Measurements from ENCODE around the gene C8A. TPM values are rescaled to one million over a fixed set of nuclear protein-coding genes. Genes with fewer than 3 reads are reported as not detected.

The C8A gene
- total RNA-seq, 4 donors from 2014 or later, result 1.2 TPM; not detected in 3

DNA sequence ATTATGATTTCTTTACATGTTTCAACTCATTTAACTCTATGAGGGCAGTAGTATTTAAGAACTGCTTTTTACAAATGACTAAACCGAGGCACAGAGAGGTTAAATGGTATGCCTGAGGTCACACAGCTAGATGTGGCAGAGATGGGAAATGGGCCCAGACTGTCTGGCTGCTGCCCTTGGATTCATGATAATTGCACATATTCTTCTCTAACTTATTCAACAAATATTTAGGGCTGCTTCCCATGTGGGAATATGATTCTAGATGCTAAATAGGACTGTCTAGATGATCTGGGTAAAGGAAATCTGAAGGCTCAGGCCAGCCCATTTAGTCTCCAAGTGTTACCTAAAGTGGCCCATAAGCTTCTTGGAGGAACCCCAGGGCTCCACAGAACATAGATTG is 26.2 kb downstream of the C8A start:
- Histone ChIP-seq H3K4me1 (no peaks in the 10 kb centered on the region), H3K36me3 (no peaks in the 10 kb centered on the region), H3K4me3 (no peak overlapping the region), H3K9me3 (no peaks in the 10 kb centered on the region), H3K27me3 (no peaks in the 10 kb centered on the region), H3K27ac (no peak overlapping the region)
- 79% methylated on average over 1 of the region's 1 CpG for WGBS
- no peak for TF ChIP-seq POLR2AphosphoS5 (IDR thresholded peaks at IDR 0.05)
- TF ChIP-seq, protein P1, sequence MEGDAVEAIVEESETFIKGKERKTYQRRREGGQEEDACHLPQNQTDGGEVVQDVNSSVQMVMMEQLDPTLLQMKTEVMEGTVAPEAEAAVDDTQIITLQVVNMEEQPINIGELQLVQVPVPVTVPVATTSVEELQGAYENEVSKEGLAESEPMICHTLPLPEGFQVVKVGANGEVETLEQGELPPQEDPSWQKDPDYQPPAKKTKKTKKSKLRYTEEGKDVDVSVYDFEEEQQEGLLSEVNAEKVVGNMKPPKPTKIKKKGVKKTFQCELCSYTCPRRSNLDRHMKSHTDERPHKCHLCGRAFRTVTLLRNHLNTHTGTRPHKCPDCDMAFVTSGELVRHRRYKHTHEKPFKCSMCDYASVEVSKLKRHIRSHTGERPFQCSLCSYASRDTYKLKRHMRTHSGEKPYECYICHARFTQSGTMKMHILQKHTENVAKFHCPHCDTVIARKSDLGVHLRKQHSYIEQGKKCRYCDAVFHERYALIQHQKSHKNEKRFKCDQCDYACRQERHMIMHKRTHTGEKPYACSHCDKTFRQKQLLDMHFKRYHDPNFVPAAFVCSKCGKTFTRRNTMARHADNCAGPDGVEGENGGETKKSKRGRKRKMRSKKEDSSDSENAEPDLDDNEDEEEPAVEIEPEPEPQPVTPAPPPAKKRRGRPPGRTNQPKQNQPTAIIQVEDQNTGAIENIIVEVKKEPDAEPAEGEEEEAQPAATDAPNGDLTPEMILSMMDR (IDR thresholded peaks at IDR 0.05), result no peak
- TF ChIP-seq EP300 (IDR thresholded peaks at IDR 0.05), result no peak
- no peak for TF ChIP-seq POLR2A (IDR thresholded peaks at IDR 0.05)
- no peak for DNase-seq (ENCODE audit: low spot score in 2 of 2)

- no peak for DNase-seq (ENCODE audit: low spot score in 2 of 2)
- 86% methylated on average over 6 of the region's 6 CpGs for WGBS
- TF ChIP-seq, protein P1 (IDR thresholded peaks at IDR 0.05), result no peak
- no peak for TF ChIP-seq POLR2AphosphoS5 (IDR thresholded peaks at IDR 0.05)
- no peak for TF ChIP-seq EP300 (IDR thresholded peaks at IDR 0.05)
- TF ChIP-seq POLR2A (IDR thresholded peaks at IDR 0.05), result no peak
- no peaks in the 10 kb centered on the region for H3K27me3 ChIP-seq
- no peaks in the 10 kb centered on the region for H3K9me3 ChIP-seq
- no peak overlapping the region for H3K4me3 ChIP-seq
- H3K4me1 ChIP-seq, result no peaks in the 10 kb centered on the region
- no peaks in the 10 kb centered on the region for H3K36me3 ChIP-seq
- H3K27ac ChIP-seq, result no peak overlapping the region
These were observed 26.8 kb downstream of the C8A start for GRCh38 chr1:56881417-56881816.

DNA sequence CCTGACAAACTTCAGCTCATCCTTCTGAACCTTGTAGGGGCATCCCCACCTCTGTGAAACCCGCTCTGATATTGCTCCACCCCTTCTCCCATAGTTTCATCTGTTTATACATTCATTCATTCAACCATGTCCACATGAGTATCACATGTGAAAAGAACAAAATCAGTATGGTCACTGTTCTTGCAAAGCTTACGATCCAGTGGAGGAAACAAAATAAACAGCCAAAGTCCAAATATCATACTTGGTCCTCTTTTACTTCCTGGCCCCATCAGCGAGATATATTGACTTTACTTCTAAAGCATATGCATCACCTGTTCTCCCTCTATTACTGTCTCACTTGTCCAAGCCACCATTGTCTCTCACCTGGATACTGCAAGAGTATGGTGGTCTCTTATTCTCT is 35.6 kb downstream of the C8A start:
- WGBS, result 86% methylated on average over 3 of the region's 3 CpGs
- H3K4me3 ChIP-seq, result no peak overlapping the region
- H3K4me1 ChIP-seq, result no peaks in the 10 kb centered on the region
- H3K27me3 ChIP-seq, result peaks cover 3% of the 10 kb centered on the region
- H3K9me3 ChIP-seq, result no peaks in the 10 kb centered on the region
- TF ChIP-seq POLR2A (IDR thresholded peaks at IDR 0.05) (no peak), POLR2AphosphoS5 (IDR thresholded peaks at IDR 0.05) (no peak)
- DNase-seq (ENCODE audit: low spot score in 2 of 2), result no peak
- no peak overlapping the region for H3K27ac ChIP-seq
- H3K36me3 ChIP-seq, result no peaks in the 10 kb centered on the region

- TF ChIP-seq, protein P1 (IDR thresholded peaks at IDR 0.05), result no peak
- TF ChIP-seq POLR2A (IDR thresholded peaks at IDR 0.05), result no peak
- TF ChIP-seq EP300 (IDR thresholded peaks at IDR 0.05), result no peak
- peaks cover 3% of the 10 kb centered on the region for H3K27me3 ChIP-seq
- no peak overlapping the region for H3K27ac ChIP-seq
- DNase-seq (ENCODE audit: low spot score in 2 of 2), result no peak
- no peaks in the 10 kb centered on the region for H3K36me3 ChIP-seq
- no peak overlapping the region for H3K4me3 ChIP-seq
- no peaks in the 10 kb centered on the region for H3K9me3 ChIP-seq
- H3K4me1 ChIP-seq, result no peaks in the 10 kb centered on the region
These were observed 39.4 kb downstream of the C8A start for GRCh38 chr1:56894014-56894413.

- H3K4me1 ChIP-seq, result no peaks in the 10 kb centered on the region
- TF ChIP-seq POLR2A (IDR thresholded peaks at IDR 0.05), result no peak
- TF ChIP-seq, protein P1 (IDR thresholded peaks at IDR 0.05), result no peak
- TF ChIP-seq POLR2AphosphoS5 (IDR thresholded peaks at IDR 0.05), result no peak
- TF ChIP-seq EP300 (IDR thresholded peaks at IDR 0.05), result no peak
- DNase-seq (ENCODE audit: low spot score in 2 of 2), result no peak
- H3K4me3 ChIP-seq, result no peak overlapping the region
- H3K9me3 ChIP-seq, result no peaks in the 10 kb centered on the region
- H3K36me3 ChIP-seq, result no peaks in the 10 kb centered on the region
- H3K27me3 ChIP-seq, result no peaks in the 10 kb centered on the region
- no peak overlapping the region for H3K27ac ChIP-seq
- 64% methylated on average over 6 of the region's 6 CpGs for WGBS
These were observed 42.8 kb downstream of the C8A start for GRCh38 chr1:56897150-56898004.
